Lung (tissue), 12 donors: ENCODE data around the gene MARK2. TPM values are rescaled to one million over a fixed set of nuclear protein-coding genes. Genes with fewer than 3 reads are reported as not detected.

Experiments
- ATAC-seq: fragments of 200-7000 bp; cut with Tn5 transposase; one replicate; pipeline ENCODE4 v1.9.1; 2020; ENCODE audit warnings: moderate number of reproducible peaks; ENCODE audit not compliant: insufficient read depth, low FRiP score
- DNase-seq, 3 donors: peaks; one replicate each; pipeline ENCODE4 v3.0.0-alpha.2; 2013 to 2017
- H3K27ac ChIP-seq, 2 donors: one replicate each; pipeline ENCODE4 v1.5.1; 2013; ENCODE audit warnings: mild to moderate bottlenecking in 2 of 2, moderate library complexity in 2 of 2, control low read depth in 1 of 2, inconsistent platforms in 1 of 2, low read depth in 1 of 2, low read length in 1 of 2
- H3K27me3 ChIP-seq, 3 donors: one replicate each; pipeline ENCODE4 v1.5.1; 2013; ENCODE audit warnings: low read length in 2 of 3; ENCODE audit not compliant: control insufficient read depth in 3 of 3, insufficient read depth in 3 of 3
- H3K36me3 ChIP-seq, 4 donors: one replicate each; pipeline ENCODE4 v1.5.1; 2013; ENCODE audit warnings: low read length in 4 of 4, mild to moderate bottlenecking in 1 of 4, moderate library complexity in 1 of 4; ENCODE audit not compliant: control insufficient read depth in 4 of 4, insufficient read depth in 4 of 4
- H3K4me1 ChIP-seq, 5 donors: one replicate each; pipeline ENCODE4 v1.5.1; 2013; ENCODE audit warnings: low read length in 5 of 5, mild to moderate bottlenecking in 2 of 5, moderate library complexity in 1 of 5; ENCODE audit not compliant: control insufficient read depth in 5 of 5, insufficient read depth in 5 of 5
- H3K4me3 ChIP-seq: one replicate; pipeline ENCODE4 v1.5.1; 2013; ENCODE audit warnings: mild to moderate bottlenecking, control low read depth, moderate library complexity
- H3K9ac ChIP-seq, 2 donors: one replicate each; pipeline ENCODE4 v1.5.1; 2013; ENCODE audit warnings: low read length in 2 of 2, control low read depth in 1 of 2; ENCODE audit not compliant: insufficient read depth in 1 of 2
- H3K9me3 ChIP-seq, 4 donors: one replicate each; pipeline ENCODE4 v1.5.1; 2013; ENCODE audit warnings: low read length in 3 of 4, mild to moderate bottlenecking in 1 of 4, moderate library complexity in 1 of 4; ENCODE audit not compliant: control insufficient read depth in 4 of 4, insufficient read depth in 3 of 4
- CTCF ChIP-seq: IDR thresholded peaks from 2 replicates; pipeline ENCODE4 v1.5.1; 2012; ENCODE audit warnings: mild to moderate bottlenecking; ENCODE audit errors: control extremely low read depth, extremely low read depth
- WGBS, 2 donors: extraction: QIAGEN DNeasy Blood & Tissue Kit; methylation state at CpG; one replicate each; pipeline ENCODE4 v1.1.7; 2013; 5-methylcytosine and 5-hydroxymethylcytosine counted together
- polyA plus RNA-seq, 2 donors: library from polyadenylated mRNA; stranded (reverse); fragments of 200-250 nt; gene quantifications; one replicate each; pipeline ENCODE4 v1.2.1, GENCODE V29; 2013
- total RNA-seq, 2 donors: library from RNA; depleted of rRNA in 1 of 2; stranded (reverse); fragments of >200 nt in 1 of 2; gene quantifications; one replicate each; pipeline ENCODE4 v1.2.1, GENCODE V29; 2014 to 2021
- donor health status: control.
- donor health status: control.
- donor health status: Bipolar disorder and iron deficiency.
- donor health status: healthy.
- donor health status: DM: yes; HTN: yes; CAD: no.

The MARK2 gene
- total and polyA plus RNA-seq, 4 donors, result 15.5 to 42.9 (median 32.3) TPM

- no peaks in the 10 kb centered on the region for H3K9me3 ChIP-seq
- 16 to 30% methylated on average over 4 of the region's 4 CpGs for WGBS, 2 donors
- H3K27me3 ChIP-seq, result no peaks in the 10 kb centered on the region
- H3K9ac ChIP-seq, result no peak overlapping the region
- DNase-seq (peak; percentile 64 to 87 (median 72)), ATAC-seq (peak; percentile 59)
- H3K4me3 ChIP-seq, result no peak overlapping the region
- peaks cover 0 to 5% (median 1%) of the 10 kb centered on the region in 4 donors for H3K36me3 ChIP-seq
- H3K27ac ChIP-seq, result no peak overlapping the region
- no peak for TF ChIP-seq CTCF
- H3K4me1 ChIP-seq, result peaks cover 16 to 28% (median 24%) of the 10 kb centered on the region in 5 donors
Observed at GRCh38 chr11:63866211-63866610, 27.3 kb downstream of the MARK2 start.

- H3K27me3 ChIP-seq, result no peaks in the 10 kb centered on the region
- no peaks in the 10 kb centered on the region for H3K9me3 ChIP-seq
- no peak for TF ChIP-seq CTCF
- no peak overlapping the region for H3K27ac ChIP-seq
- H3K4me3 ChIP-seq, result no peak overlapping the region
- H3K4me1 ChIP-seq, result peaks cover 21 to 32% (median 28%) of the 10 kb centered on the region in 5 donors
- DNase-seq (no peak), ATAC-seq (no peak)
- no peak overlapping the region for H3K9ac ChIP-seq
- 72 to 79% methylated on average over 4 of the region's 4 CpGs for WGBS, 2 donors
- H3K36me3 ChIP-seq, result peaks cover 0 to 3% (median 1%) of the 10 kb centered on the region in 4 donors
Observed at GRCh38 chr11:63867511-63867910, 28.6 kb downstream of the MARK2 start.

DNA sequence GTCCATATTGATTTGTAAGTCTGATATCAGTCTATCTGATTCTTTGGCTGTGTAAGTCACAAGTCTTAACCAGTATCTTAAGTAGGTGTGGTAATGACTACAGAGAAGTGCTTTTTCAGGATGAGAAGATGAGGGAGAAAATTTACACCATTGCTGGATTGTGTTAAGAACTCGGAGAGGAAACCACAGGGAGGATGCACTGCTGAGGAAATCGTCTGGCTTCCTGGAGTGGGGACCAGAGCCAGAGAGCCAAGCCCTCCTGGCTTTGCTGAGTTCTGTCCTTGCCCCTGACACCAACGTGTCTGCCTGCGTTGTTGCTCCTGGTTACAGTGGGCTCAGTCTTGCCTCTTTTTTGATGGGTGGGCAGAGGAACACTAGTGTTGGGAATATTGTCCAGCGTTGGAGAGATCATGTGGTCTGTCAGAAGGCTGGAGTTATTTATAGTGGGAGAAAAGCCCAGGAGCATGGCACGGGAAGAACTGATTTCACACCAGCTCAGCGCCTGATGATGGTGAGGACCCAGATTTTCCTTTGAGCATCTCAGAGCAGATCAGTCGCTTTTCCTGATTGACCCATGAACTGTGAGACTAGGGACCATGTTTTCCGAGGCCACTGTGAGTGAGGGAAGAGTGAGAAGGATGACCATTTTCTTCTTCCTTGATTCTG is 29.6 kb downstream of the MARK2 start:
- H3K9me3 ChIP-seq, result no peaks in the 10 kb centered on the region
- WGBS, 2 donors, result 32 to 38% methylated on average over 9 of the region's 9 CpGs
- peaks cover 22 to 36% (median 32%) of the 10 kb centered on the region in 5 donors for H3K4me1 ChIP-seq
- ATAC-seq (no peak), DNase-seq (no peak)
- H3K27me3 ChIP-seq, result no peaks in the 10 kb centered on the region
- no peak overlapping the region for H3K9ac ChIP-seq
- no peak for TF ChIP-seq CTCF
- H3K27ac ChIP-seq, result peak overlapping the region in 1 of 2 donors; percentile 58
- H3K36me3 ChIP-seq, result peaks cover 0 to 2% (median 1%) of the 10 kb centered on the region in 4 donors
- no peak overlapping the region for H3K4me3 ChIP-seq

- DNase-seq, result no peak
- peak overlapping the region in 1 of 2 donors; percentile 80 for H3K27ac ChIP-seq
- H3K4me3 ChIP-seq, result no peak overlapping the region
- H3K4me1 ChIP-seq, result peaks cover 22 to 40% (median 32%) of the 10 kb centered on the region in 5 donors
- WGBS, 2 donors, result 66 to 85% methylated on average over 7 of the region's 7 CpGs
- no peak for ATAC-seq
- H3K36me3 ChIP-seq, result peaks cover 0 to 2% (median 0%) of the 10 kb centered on the region in 4 donors
- no peak for TF ChIP-seq CTCF
- H3K9me3 ChIP-seq, result no peaks in the 10 kb centered on the region
- H3K9ac ChIP-seq, result no peak overlapping the region
- no peaks in the 10 kb centered on the region for H3K27me3 ChIP-seq
Observed at GRCh38 chr11:63869171-63869591, 30.3 kb downstream of the MARK2 start.
